IPS-15b (cell line): ENCODE measurements around the gene COQ10A.

Source experiments
- H3K27me3 ChIP-seq: one replicate; pipeline ENCODE4 v1.6.1; 2013; ENCODE audit warnings: low read length; ENCODE audit not compliant: control insufficient read depth, insufficient read depth
- H3K36me3 ChIP-seq: one replicate; pipeline ENCODE4 v1.6.1; 2013; ENCODE audit warnings: low read length; ENCODE audit not compliant: control insufficient read depth, insufficient read depth
- H3K4me1 ChIP-seq: one replicate; pipeline ENCODE4 v1.6.1; 2013; ENCODE audit warnings: mild to moderate bottlenecking, low read length; ENCODE audit not compliant: control insufficient read depth, insufficient read depth
- H3K4me3 ChIP-seq: one replicate; pipeline ENCODE4 v1.5.1; 2013; ENCODE audit warnings: low read depth, low read length
- H3K9ac ChIP-seq: one replicate; pipeline ENCODE4 v1.6.1; 2013; ENCODE audit warnings: low read depth, mild to moderate bottlenecking, low read length
- H3K9me3 ChIP-seq: one replicate; pipeline ENCODE4 v1.6.1; 2013; ENCODE audit warnings: mild to moderate bottlenecking, low read length; ENCODE audit not compliant: control insufficient read depth, insufficient read depth

Gene COQ10A

GRCh38 chr12:56286044-56286830, 19.5 kb downstream of the COQ10A start:
- peaks cover 37% of the 10 kb centered on the region for H3K36me3 ChIP-seq
- no peaks in the 10 kb centered on the region for H3K4me1 ChIP-seq
- H3K9me3 ChIP-seq: no peaks in the 10 kb centered on the region
- no peak overlapping the region for H3K4me3 ChIP-seq
- H3K27me3 ChIP-seq: no peaks in the 10 kb centered on the region
- H3K9ac ChIP-seq: no peak overlapping the region

DNA sequence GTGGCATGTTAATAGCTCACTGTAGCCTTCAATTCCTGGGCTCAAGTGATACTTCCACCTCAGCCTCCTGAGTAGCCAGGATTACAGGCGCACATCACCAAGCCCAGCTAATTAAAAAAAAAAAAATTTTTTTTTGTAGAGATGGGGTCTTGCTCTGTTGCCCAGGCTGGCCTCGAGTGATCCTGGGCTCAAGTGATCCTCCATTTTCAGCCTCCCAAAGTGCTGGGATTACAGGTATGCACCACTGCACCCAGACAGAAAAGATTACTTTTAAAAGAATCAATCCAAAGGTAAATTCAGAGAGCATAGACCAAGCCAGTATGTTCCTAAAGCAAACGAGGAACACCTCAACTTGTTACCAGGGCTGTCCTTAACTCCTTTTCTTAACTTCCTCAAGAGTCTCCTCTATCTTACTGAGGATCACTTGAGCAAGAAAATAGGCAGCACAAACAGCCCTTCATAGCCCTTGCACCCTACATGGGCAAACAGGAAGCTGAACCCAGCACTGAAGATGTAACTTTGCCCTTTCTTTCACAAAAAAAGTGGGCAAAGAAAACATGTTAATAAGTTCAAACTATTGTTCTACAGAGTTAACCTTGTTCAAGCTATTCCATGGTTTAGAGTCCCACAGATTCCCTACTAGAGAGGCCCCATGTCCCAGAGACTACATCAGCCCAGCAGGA, 22.1 kb downstream of the COQ10A start:
- H3K27me3 ChIP-seq: no peaks in the 10 kb centered on the region
- H3K9ac ChIP-seq: no peak overlapping the region
- no peak overlapping the region for H3K4me3 ChIP-seq
- peaks cover 34% of the 10 kb centered on the region for H3K36me3 ChIP-seq
- no peaks in the 10 kb centered on the region for H3K9me3 ChIP-seq
- no peaks in the 10 kb centered on the region for H3K4me1 ChIP-seq

DNA sequence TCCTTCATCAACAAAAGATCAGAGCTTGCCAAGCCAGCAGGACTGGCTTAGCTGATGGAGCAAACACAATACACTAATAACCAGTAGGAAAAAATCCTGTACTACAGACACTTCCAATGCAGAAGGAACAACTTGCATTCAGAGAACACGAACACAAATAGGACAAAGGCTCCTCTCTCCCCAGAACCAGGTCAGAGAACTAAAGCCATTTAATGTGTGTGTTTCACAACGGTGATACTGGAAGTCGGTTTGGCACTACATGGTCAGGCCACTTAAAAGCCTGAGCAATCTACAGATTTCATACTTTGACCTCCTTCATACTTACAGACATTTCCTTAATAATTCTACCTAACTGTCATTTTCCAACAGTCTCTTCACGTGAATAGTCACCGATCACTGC, 27.1 kb downstream of the COQ10A start:
- no peaks in the 10 kb centered on the region for H3K4me1 ChIP-seq

GRCh38 chr12:56296295-56296694, 29.6 kb downstream of the COQ10A start:
- H3K4me1 ChIP-seq: peaks cover 6% of the 10 kb centered on the region
- H3K36me3 ChIP-seq: peaks cover 13% of the 10 kb centered on the region
- no peak overlapping the region for H3K9ac ChIP-seq
- no peaks in the 10 kb centered on the region for H3K9me3 ChIP-seq
- no peaks in the 10 kb centered on the region for H3K27me3 ChIP-seq
- no peak overlapping the region for H3K4me3 ChIP-seq

More for the DNA sequence above, 27.1 kb downstream of the COQ10A start:
- Histone ChIP-seq H3K36me3 (peaks cover 15% of the 10 kb centered on the region), H3K9ac (no peak overlapping the region), H3K27me3 (no peaks in the 10 kb centered on the region), H3K9me3 (no peaks in the 10 kb centered on the region), H3K4me3 (no peak overlapping the region)

- Histone ChIP-seq H3K4me1 (peaks cover 6% of the 10 kb centered on the region), H3K36me3 (peaks cover 7% of the 10 kb centered on the region), H3K9me3 (no peaks in the 10 kb centered on the region), H3K27me3 (no peaks in the 10 kb centered on the region), H3K9ac (no peak overlapping the region), H3K4me3 (no peak overlapping the region)
Measured at GRCh38 chr12:56297400-56297799, 30.7 kb downstream of the COQ10A start.

DNA sequence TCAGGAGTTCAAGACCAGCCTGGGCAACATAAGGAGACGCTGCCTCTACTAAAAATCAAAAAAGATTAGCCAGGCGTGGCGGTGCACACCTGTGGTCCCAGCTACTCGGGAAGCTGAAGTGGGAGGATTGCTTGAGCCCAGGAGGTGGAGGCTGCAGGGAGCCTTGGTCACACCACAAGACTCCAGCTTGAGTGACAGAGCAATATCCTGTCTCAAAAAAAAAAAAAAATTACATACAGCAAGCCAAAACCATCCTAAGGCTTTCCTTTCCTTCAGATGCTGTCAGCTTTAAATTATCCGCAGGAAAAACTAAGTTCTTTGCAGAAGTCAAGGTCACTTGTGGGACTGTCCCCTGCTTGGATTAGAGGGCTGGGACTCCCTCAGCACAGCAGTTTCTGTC, 32.1 kb downstream of the COQ10A start:
- Histone ChIP-seq H3K4me1 (peaks cover 6% of the 10 kb centered on the region), H3K27me3 (no peaks in the 10 kb centered on the region), H3K36me3 (peaks cover 7% of the 10 kb centered on the region)

DNA sequence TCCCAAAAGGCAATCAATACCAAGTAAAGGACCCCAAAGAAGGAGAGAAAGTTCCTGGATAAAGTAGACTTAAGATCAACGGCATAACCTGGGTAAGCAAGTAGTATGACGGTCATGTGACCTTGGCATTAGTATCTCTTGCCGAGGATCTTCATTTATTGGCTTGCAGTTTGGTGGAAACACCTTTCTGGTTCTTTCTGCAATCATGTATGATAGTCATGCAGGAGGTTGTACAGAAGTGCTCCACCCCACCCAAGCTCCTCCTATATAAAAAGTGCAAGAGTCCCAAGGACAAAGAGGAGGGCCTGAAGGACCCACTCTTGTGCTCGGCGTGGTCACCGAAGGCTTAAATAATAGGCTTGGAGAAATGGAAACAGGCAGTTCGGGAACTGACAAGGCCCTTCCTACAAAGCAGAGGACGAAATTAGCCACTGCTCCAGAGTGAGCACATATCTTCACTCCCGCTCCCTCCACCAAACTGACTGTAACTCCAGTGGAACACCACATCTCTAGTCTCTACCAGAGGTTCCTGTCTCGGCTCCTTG, 32.6 kb downstream of the COQ10A start:
- H3K9ac ChIP-seq: peak overlapping the region; percentile 81
- H3K9me3 ChIP-seq: no peaks in the 10 kb centered on the region
- peaks cover 6% of the 10 kb centered on the region for H3K4me1 ChIP-seq
- peaks cover 6% of the 10 kb centered on the region for H3K36me3 ChIP-seq
- no peaks in the 10 kb centered on the region for H3K27me3 ChIP-seq
- peak overlapping the region; percentile 90 for H3K4me3 ChIP-seq

More for the DNA sequence above, 32.1 kb downstream of the COQ10A start:
- Histone ChIP-seq H3K9ac (no peak overlapping the region), H3K4me3 (peak overlapping the region; percentile 90), H3K9me3 (no peaks in the 10 kb centered on the region)

GRCh38 chr12:56299853-56300643, 33.3 kb downstream of the COQ10A start, which contains the start of gene CS:
Gene CS, minus strand, starts transcription at chr12:56300330. Its CDS starts 129 bp downstream, at chr12:56300201.
- peak within 1 kb of the TSS; percentile 88 for H3K9ac ChIP-seq

DNA sequence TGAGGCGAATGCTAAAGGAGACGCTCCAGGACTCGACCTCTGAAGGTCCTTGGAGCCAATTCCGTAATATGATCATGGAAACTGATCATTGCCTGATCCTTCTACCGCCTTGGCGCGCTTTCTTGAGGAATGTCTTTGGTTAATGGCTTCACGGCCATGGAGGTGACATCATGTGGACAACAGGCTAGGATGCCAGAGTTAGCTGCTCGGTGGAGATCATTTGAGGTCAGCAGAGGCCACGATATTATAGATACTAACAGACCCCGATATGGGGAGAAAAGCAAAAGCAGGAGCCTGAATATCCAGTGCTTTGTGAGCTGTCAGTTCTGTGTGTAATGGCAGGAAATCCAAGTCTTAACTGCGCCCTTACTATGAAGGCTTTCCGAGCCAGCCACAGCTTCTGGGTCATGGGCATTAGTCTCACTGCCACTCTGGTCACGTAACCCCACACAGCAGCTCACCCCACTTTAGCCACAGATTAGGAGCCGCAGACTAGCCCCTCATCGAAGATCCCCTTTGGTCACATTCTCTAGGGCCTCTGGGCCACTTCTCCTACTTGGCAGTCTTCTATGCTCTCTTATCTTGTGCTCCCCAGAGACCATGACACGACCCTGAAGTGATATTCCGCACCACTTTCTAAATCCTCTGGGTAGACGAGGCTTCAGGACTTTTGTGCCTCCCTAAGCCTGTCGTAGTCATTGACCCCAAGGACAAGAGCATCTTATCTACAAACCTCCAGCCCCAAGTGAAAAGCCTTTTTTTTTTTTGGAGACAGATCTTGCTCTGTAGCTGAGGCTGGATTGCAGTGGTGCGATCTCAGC, 34.1 kb downstream of the COQ10A start:
- peaks cover 6% of the 10 kb centered on the region for H3K4me1 ChIP-seq
- peak overlapping the region; percentile 88 for H3K9ac ChIP-seq
- no peaks in the 10 kb centered on the region for H3K27me3 ChIP-seq
- H3K4me3 ChIP-seq: peak overlapping the region; percentile 78
- H3K9me3 ChIP-seq: no peaks in the 10 kb centered on the region
- H3K36me3 ChIP-seq: peaks cover 15% of the 10 kb centered on the region

More at GRCh38 chr12:56299853-56300643, 33.3 kb downstream of the COQ10A start, which contains the start of gene CS:
- H3K4me3 ChIP-seq: peak within 1 kb of the TSS; percentile 90
- no peaks in the 10 kb centered on the region for H3K27me3 ChIP-seq
- no peaks in the 10 kb centered on the region for H3K9me3 ChIP-seq
- peaks cover 8% of the 10 kb centered on the region for H3K36me3 ChIP-seq
- H3K4me1 ChIP-seq: peaks cover 6% of the 10 kb centered on the region

DNA sequence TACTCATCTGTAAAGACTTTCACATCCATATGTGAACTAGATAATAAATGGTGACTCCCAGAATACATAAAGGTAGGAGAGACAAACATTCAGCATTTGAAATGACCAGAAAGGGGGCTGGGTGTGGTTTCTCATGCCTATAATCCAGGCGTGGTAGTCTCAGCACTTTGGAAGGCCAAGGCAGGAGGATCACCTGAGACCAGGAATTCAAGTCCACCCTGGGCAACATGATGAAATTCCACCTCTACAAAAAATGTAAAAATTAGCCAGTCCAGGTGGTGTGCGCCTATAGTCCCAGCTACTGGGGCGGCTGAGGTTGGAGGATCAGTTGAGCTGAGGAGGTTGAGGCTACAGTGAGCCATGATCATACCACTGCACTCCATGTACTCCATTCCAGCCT, 37.5 kb downstream of the COQ10A start:
- H3K9me3 ChIP-seq: no peaks in the 10 kb centered on the region

More for the DNA sequence above, 37.5 kb downstream of the COQ10A start:
- H3K4me1 ChIP-seq: peaks cover 6% of the 10 kb centered on the region
- no peak overlapping the region for H3K9ac ChIP-seq
- peaks cover 26% of the 10 kb centered on the region for H3K36me3 ChIP-seq
- no peaks in the 10 kb centered on the region for H3K27me3 ChIP-seq
- no peak overlapping the region for H3K4me3 ChIP-seq
